Activated naive CD8-positive, alpha-beta T cell treated with anti-CD3 and anti-CD28 coated beads for 36 hours (primary cell): ENCODE results near the gene AKR7A2. TPM values are rescaled to one million over a fixed set of nuclear protein-coding genes. Genes with fewer than 3 reads are reported as not detected.

ENCODE experiments used
- total RNA-seq, 2 experiments: library from RNA; stranded (reverse); gene quantifications; one replicate each; pipeline ENCODE4 v1.2.3, GENCODE V29; 2021

AKR7A2 gene
- total RNA-seq, 2 experiments from 2014 or later, result 37.4 to 43.0 TPM

Other genes starting within 250 kb of the AKR7A2 start
- gene UBR4, start 101.9 kb downstream of the AKR7A2 start, total RNA-seq, result 100 to 1,000 TPM; 109 to 110 TPM
- 10 to 100 TPM; 49.9 to 53.8 TPM for gene EMC1, start 60.6 kb downstream of the AKR7A2 start, total RNA-seq
- gene MRTO4, start 60.3 kb downstream of the AKR7A2 start, total RNA-seq, result 100 to 1,000 TPM; 137 to 149 TPM
- under 1 TPM; 0.37 to 0.52 TPM for gene AKR7A3, start 23.4 kb downstream of the AKR7A2 start, total RNA-seq
- 1 to 10 TPM; 6.5 to 6.8 TPM for gene SLC66A1, start 182 bp upstream of the AKR7A2 start, total RNA-seq
- gene CAPZB, start 173.4 kb upstream of the AKR7A2 start, total RNA-seq, result 100 to 1,000 TPM; 324 to 332 TPM